HG03045 (cell line): ENCODE data around the gene SH3PXD2B.

Source experiments
- ATAC-seq: cut with Tn5 transposase; IDR thresholded peaks from one replicate; pipeline ENCODE4 v1.9.1; 2021; ENCODE audit warnings: mild to moderate bottlenecking, moderate library complexity; ENCODE audit not compliant: unreplicated experiment

Gene SH3PXD2B

DNA sequence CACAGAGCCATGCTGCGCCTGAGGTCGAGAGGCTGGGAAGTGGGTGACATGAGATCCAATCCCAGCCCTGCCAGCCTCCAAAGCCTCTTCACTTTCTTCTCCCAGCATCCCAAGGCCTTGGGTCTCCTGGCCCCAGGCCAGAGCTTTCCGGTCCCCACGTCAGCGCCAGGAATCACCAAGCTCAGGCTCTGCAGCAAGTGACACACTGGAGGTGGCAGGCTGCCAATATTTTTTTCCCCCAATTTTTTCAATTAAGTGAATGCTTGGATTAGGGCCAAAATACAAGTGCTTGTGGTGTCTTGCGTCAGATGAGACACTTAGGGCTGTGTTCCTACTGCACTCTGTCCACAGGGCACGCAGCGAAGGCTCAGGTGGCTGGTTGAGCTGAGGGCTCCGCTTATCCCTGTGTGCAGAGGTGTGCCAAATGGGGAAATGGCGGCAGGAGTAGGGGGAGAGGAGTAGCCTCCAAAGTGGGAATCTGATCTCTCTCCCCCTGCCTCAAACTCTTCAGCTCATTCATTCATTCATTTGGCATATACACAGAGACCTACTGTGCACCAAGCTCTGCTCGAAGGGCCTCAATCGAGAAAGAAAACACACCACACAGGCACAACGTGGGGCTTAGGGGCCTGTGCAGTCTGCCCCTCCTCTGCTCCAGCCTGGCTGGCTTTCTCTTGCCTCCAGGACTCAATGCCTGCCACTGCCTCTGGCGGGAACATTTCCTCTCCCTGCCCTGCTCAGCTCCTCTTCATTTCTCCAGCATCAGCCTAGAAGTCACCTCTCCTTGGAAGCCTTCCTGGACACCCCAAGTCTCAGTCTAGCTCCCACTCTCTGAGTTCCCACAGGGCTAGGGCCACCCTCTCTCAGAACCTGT, 16.6 kb downstream of the SH3PXD2B start:
- no peak for ATAC-seq

DNA sequence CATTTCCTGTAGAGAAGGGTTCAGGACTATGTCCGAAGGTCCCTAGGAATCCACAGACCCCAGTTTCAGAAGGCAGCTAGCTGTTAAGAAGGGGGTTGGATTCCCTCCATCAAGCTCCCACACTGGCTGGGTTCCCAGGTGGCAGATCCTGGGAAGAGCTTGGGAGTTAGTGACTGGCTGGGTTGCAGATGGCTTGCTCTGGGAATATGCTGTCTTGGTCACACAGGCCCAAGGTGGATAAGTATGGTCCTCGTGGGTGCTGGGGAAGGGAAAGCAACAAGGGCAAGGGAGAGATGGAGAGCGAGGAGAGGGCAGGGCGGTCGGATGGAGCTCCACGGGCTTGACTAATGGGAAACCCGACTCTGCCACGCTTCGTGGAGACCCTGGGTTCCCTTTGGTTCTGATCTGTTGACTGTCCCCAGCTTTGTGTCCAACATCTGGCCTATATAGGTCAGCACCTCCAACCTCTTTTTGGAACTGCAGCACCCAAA, 17.4 kb downstream of the SH3PXD2B start:
- no peak for ATAC-seq

DNA sequence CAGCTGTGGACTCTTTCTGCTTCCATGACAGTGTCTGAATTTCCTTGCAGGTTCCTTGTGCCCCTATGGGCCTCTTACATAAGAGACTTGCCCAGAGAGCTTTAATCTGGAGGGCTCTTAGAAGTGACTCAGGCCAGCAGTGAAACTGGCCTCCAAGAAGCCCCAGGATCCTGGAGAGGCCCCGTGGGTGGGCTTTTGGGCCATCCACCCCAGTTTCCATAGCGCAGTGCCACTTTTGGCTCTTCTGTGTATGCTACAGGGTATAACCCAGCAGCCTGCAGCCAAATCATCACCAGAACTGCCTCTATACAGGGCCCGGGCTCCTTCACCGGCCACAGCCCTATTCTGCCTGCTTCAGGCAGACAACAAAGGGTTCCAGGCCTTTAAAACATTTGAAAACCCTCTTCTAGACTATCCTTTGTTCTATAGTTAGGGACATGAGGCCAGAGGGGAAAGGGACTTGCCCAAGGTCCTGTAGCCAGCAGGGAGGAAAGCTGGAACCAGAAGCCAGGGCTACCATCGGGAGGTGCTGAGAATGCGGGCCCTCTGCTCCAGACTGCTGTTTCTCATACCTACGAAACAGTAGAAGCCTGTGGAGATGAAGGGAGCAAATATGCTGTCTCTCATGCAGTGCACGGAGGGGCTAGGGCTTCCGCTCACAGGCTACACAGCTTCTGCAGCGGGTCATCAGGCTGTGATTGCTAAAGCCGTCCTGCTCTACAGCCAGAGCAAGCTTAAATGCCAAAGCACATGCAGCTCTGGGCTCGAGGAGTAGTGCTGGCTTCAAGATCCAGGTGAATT, 18.0 kb downstream of the SH3PXD2B start:
- no peak for ATAC-seq

GRCh38 chr5:172435362-172436077, 18.8 kb downstream of the SH3PXD2B start:
- no peak for ATAC-seq

DNA sequence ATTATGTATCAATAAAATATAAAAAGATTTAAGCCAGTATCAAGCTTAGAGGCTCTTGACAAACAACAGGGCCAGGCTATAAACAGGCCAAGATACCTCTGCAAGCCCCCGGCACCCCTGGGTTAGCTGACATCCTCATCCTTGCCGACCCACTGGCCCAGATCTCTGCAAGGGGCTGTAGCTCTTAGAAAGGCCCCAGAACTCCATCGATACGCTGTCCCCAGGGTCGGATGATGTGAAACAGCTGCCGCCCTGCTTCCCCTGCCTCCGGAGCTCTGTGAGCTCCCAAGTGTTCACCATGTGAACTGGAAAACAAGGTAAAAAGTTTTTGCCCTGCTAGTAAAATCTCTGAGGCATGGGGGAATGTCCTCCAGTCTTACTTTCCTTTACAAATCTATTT, 20.1 kb downstream of the SH3PXD2B start:
- ATAC-seq = no peak

GRCh38 chr5:172433513-172433912, 20.8 kb downstream of the SH3PXD2B start:
- no peak for ATAC-seq

GRCh38 chr5:172433071-172433470, 21.3 kb downstream of the SH3PXD2B start:
- no peak for ATAC-seq

GRCh38 chr5:172430354-172430753, 24.0 kb downstream of the SH3PXD2B start:
- ATAC-seq = no peak

GRCh38 chr5:172429201-172429940, 25.0 kb downstream of the SH3PXD2B start:
- no peak for ATAC-seq

DNA sequence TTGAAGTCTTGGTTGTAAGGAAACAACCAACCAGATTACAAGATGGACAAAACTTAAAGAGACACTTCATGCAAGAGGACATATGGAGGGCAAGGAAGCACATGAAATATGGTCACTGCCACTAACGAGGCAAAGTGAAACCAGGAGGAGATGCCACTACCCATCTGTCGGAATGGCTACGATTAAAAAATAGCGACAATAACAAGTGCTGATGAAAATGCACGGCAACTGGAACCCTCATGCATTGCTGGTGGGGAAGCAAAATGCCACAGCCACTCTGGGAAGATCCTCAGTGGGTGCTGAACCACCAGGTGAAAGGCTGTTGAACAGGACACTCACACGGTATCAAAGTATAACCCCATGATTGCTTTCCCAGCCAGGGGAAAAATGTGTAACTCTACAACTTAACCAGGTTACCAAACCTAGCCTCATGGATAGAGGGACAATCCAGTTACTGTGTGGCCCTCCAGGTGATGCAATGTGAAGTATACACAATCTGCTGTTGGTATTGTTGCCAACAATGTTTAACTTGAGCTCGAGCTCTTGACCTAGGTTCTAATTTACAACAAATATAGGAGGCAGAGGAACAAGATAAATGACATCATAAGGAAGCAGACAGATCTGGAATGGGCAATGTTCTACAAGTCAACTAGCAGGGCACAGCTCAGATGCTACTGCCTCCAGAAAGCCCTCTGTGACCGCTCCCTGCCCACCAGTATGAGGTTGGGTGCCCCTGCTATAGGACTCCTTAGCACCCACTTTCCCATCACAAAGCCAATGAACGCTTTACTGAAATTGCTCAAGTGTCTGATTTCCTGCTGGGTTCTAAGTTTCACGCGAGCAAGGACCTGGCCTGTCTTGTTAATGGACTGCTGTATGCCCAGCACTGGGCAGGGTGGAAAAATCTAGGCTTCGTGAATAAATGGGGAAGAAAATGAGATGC, 25.8 kb downstream of the SH3PXD2B start:
- ATAC-seq = no peak

DNA sequence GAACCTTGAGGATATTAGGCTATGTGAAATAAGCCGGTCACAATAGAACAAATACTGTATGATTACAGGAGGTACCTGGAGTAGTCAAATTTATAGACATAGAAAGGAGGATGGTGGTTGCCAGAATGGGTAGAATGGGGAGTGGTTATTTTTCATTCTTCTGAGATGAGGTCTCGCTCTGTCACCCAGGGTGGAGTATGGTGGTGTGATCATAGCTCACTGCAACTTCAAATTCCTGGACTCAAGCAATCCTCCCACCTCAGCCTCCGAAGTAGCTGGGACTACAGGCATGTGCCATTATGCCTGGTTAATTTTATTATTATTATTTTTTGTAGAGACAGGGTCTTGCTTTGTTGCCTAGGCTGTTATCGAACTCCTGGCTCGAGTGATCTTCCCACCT, 27.1 kb downstream of the SH3PXD2B start:
- no peak for ATAC-seq

DNA sequence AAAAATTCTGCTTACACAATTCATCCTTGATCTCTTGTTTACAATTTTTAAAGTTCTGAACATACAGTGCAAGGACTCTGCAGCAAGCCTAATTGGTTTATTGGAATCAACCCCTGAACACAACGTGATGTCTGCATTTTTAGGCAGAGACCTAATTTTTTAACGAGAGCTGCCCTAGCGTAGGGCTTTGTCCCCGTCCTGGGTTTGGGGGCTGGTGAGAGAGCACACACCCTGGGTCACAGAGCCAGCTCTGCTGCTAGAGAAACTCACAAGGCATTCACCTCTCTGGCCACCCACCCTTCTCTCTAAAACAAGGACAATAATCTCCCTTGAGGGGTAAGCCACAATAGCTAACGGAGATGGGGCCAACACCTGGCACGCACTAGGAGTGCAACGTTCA, 28.2 kb downstream of the SH3PXD2B start:
- no peak for ATAC-seq

DNA sequence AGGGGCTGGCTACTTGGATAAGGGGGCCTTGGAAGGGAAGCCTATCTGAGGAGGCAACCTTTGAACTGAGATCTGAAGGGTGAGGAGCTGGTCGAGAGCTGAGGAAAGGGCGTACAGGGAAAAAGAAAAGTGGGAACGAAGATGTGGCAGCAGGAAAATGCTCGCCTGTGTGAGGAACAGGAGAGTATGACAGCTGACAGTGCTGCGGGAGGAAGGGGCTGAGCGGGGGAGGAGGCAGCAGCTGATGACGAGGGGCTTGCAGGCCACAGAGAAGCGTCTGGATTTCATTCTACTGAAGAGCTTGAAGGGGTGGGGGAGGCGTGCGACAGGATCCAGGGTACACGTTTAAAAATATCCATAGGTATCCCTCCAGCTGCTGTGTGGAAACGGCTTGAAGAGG, 28.9 kb downstream of the SH3PXD2B start:
- no peak for ATAC-seq

DNA sequence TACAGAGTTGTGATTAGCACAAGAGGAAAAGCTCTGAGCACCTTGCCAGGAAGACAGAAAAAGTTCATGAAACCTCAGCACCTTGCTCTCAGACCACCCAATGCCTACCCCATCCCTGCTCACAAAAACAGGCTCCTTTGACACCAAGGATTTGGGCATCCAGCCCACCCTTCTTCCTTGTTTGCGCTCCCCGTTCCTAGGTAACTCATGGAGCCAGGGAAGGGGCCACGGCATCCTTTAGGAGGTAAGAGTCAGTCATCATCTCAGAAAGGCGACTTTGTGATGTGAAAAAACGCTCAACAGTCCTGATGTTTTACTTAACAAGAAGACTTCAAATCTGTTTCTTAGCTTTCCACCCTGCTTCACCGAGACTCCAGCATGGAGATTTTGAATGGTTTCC, 29.5 kb downstream of the SH3PXD2B start:
- no peak for ATAC-seq

- ATAC-seq = no peak
Measured at GRCh38 chr5:172424111-172424490, 30.2 kb downstream of the SH3PXD2B start.

- ATAC-seq = no peak
Measured at GRCh38 chr5:172423379-172424110, 30.8 kb downstream of the SH3PXD2B start.

DNA sequence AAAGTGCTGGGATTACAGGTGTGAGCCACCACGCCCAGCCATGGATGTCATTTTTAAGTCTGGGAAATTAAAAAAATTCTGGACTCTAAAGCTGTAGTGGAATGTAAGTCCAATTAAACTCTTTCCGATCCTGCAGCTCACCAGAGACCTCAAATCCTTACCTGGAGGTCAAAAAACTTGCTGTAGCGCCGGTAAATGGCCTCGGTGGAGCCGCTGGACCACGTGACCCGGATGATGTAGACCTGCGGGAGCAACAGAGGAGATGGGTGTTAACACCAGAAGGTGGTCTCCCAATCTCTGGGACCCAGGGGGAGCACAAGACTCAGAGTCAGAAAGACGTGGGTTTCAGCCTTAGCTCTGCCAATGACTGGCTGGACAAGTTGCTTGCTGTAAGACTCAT, 32.1 kb downstream of the SH3PXD2B start:
- ATAC-seq = no peak

DNA sequence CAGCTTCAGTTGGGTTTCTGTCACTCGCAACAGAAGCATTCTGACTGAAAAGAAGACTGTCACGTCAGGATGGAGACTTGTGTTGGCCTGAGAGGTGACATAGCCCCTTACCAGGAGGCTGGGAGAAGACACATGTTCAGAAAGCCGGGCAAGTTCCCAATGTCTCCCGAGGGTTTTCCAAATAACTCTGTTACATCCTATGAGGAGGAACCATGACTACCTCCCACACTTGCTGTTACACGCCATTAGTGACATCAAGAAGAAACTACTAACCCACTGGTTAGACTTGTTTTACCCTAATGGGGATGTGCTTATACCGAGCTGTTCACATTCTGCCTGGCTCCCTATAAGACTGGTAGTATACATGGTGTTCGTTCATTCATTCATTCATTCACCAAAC, 33.3 kb downstream of the SH3PXD2B start:
- ATAC-seq = no peak
